HepG2 (cell line): Measurements from ENCODE around the gene OPRL1. TPM values are rescaled to one million over a fixed set of nuclear protein-coding genes. Genes with fewer than 3 reads are reported as not detected.

Experiments used
- ATAC-seq: fragments of 200-7000 bp; cut with Tn5 transposase; 3 replicates; pipeline ENCODE4 v1.9.1; 2020; ENCODE audit warnings: mild to moderate bottlenecking, moderate library complexity
- BruUV-seq: library from RNA; stranded (reverse); fragments of 400-500 nt; replicated peaks from 2 replicates; lab custom pipeline; 2021; lab: Mats Ljungman, UMichigan
- CTCF ChIA-PET: fragments of 300-600 bp; formaldehyde crosslinking; extraction: SDS; loops from one replicate; lab custom pipeline; 2021; ENCODE audit warnings: low total read pairs, inconsistent platforms, low intra/inter-chr PET ratio; lab: Yijun Ruan, JAX
- POLR2A ChIA-PET: fragments of 350-600 bp; sonication (Branson Sonifier 250); formaldehyde crosslinking; loops from one replicate; lab custom pipeline; 2020; ENCODE audit warnings: antibody characterized with exemption, inconsistent platforms; lab: Yijun Ruan, JAX
- DNase-seq: peaks from one replicate; pipeline ENCODE4 v3.0.0-alpha.2; 2015; ENCODE audit warnings: low spot score
- FAIRE-seq: peaks from 3 replicates; lab custom pipeline; 2011; peaks lifted over from hg19 to GRCh38; lab: Jason Lieb, UNC
- H2AFZ ChIP-seq: one replicate; pipeline ENCODE4 v1.6.1; 2011; ENCODE audit warnings: low read length, inconsistent platforms
- H3K27ac ChIP-seq: fragments of 300-600 bp; 3 replicates; pipeline ENCODE4 v1.8.0; 2011; ENCODE audit warnings: mixed run types, mild to moderate bottlenecking, mixed read lengths, low read length, inconsistent platforms; ENCODE audit not compliant: insufficient read depth; ENCODE audit errors: extremely low read length
- H3K27me3 ChIP-seq, 2 experiments: fragments of 200-600 bp in 1 of 2; 2 replicates in 1 of 2; 3 replicates in 1 of 2; pipeline versions ENCODE4 v1.6.0 to v1.8.0; 2011; ENCODE audit warnings: low read length in 2 of 2, mild to moderate bottlenecking in 2 of 2, moderate library complexity in 2 of 2, inconsistent platforms in 1 of 2; ENCODE audit not compliant: insufficient read depth in 2 of 2, control insufficient read depth in 1 of 2
- H3K36me3 ChIP-seq, 2 experiments: fragments of 200-600 bp in 1 of 2; replicated peaks in 1 of 2; 2 replicates in 1 of 2; 3 replicates in 1 of 2; pipeline versions ENCODE4 v1.5.1 to v1.8.0; 2011; ENCODE audit warnings: low read length in 2 of 2, inconsistent platforms in 1 of 2; ENCODE audit not compliant: insufficient read depth in 2 of 2, control insufficient read depth in 1 of 2
- H3K4me1 ChIP-seq: 2 replicates; pipeline ENCODE4 v1.5.1; 2012; ENCODE audit warnings: low read length, inconsistent platforms; ENCODE audit not compliant: insufficient read depth
- H3K4me2 ChIP-seq: 2 replicates; pipeline ENCODE4 v1.6.0; 2011; ENCODE audit warnings: low read depth, low read length, inconsistent platforms
- H3K4me3 ChIP-seq, 3 experiments: fragments of 200-600 bp in 1 of 3; sonication (generic), shearing (Covaris generic) in 1 of 3; replicated peaks in 1 of 3; 2 replicates each; pipeline ENCODE4 v1.5.1; 2011 to 2016; ENCODE audit warnings: low read length in 3 of 3, inconsistent platforms in 2 of 3, low read depth in 2 of 3, mild to moderate bottlenecking in 2 of 3, control low read depth in 1 of 3, mixed read lengths in 1 of 3; ENCODE audit not compliant: insufficient read depth in 1 of 3
- H3K79me2 ChIP-seq: one replicate; pipeline ENCODE4 v1.6.1; 2011; ENCODE audit warnings: low read length, inconsistent platforms; ENCODE audit not compliant: insufficient read depth
- H3K9ac ChIP-seq: 2 replicates; pipeline ENCODE4 v1.6.0; 2011; ENCODE audit warnings: mild to moderate bottlenecking, low read depth, low read length, inconsistent platforms; ENCODE audit not compliant: insufficient read depth
- H3K9me3 ChIP-seq: 2 replicates; pipeline ENCODE4 v1.5.1; 2012; ENCODE audit warnings: mild to moderate bottlenecking, low read length
- H4K20me1 ChIP-seq: 2 replicates; pipeline ENCODE4 v1.6.0; 2011; ENCODE audit warnings: inconsistent platforms, mild to moderate bottlenecking, low read length, moderate library complexity; ENCODE audit not compliant: insufficient read depth
- AGO2 ChIP-seq: fragments of 200-400 bp; formaldehyde crosslinking; optimal IDR thresholded peaks from 2 replicates; pipeline ENCODE3; 2017; ENCODE audit warnings: mild to moderate bottlenecking, low read depth, low read length, moderate library complexity
- BRD4 ChIP-seq: sonication (generic); formaldehyde crosslinking; IDR thresholded peaks from 2 replicates; pipeline ENCODE4 v1.4.0; 2020; ENCODE audit warnings: missing genetic modification reagents
- GPN1 ChIP-seq: sonication (generic); formaldehyde crosslinking; IDR thresholded peaks from 2 replicates; pipeline ENCODE4 v1.5.1; 2020; ENCODE audit warnings: missing genetic modification reagents, borderline replicate concordance
- HNRNPL ChIP-seq: fragments of 200-400 bp; formaldehyde crosslinking; IDR thresholded peaks from 2 replicates; pipeline ENCODE4 v1.6.1; 2017; ENCODE audit warnings: mild to moderate bottlenecking, low read depth, low read length
- NKX3-1 ChIP-seq: sonication (generic); formaldehyde crosslinking; IDR thresholded peaks from 2 replicates; pipeline ENCODE4 v1.5.0; 2020; ENCODE audit warnings: missing genetic modification reagents
- RBFOX2 ChIP-seq: fragments of 200-400 bp; formaldehyde crosslinking; IDR thresholded peaks from 2 replicates; pipeline ENCODE4 v1.6.1; 2017; ENCODE audit warnings: low read depth, mild to moderate bottlenecking, low read length
- SAFB2 ChIP-seq: sonication (generic); formaldehyde crosslinking; IDR thresholded peaks from 2 replicates; pipeline ENCODE4 v1.5.1; 2020; ENCODE audit warnings: missing genetic modification reagents, low read depth, mild to moderate bottlenecking, borderline replicate concordance
- SOX13 ChIP-seq, 3 experiments: fragments of 450-650 bp in 1 of 3; sonication (generic) in 1 of 3; formaldehyde crosslinking in 1 of 3; IDR thresholded peaks in 2 of 3; conservative IDR thresholded peaks in 1 of 3; 2 replicates each; pipeline versions ENCODE4 v1.5.0 to v1.6.1; 2016 to 2020; ENCODE audit warnings: antibody characterized with exemption in 1 of 3, mild to moderate bottlenecking in 1 of 3, missing compliant biosample characterization in 1 of 3, missing genetic modification reagents in 1 of 3, moderate library complexity in 1 of 3
- ZBTB21 ChIP-seq: sonication (generic); formaldehyde crosslinking; IDR thresholded peaks from 2 replicates; pipeline ENCODE4 v1.4.0; 2020; ENCODE audit warnings: missing genetic modification reagents
- ZBTB38 ChIP-seq: sonication (generic); formaldehyde crosslinking; IDR thresholded peaks from 2 replicates; pipeline ENCODE4 v1.5.1; 2020; ENCODE audit warnings: mild to moderate bottlenecking, missing genetic modification reagents
- ZKSCAN8 ChIP-seq: IDR thresholded peaks from 2 replicates; pipeline ENCODE4 v1.6.1; 2016; ENCODE audit warnings: borderline replicate concordance, missing genetic modification reagents, missing compliant biosample characterization
- ZNF496 ChIP-seq: sonication (generic); formaldehyde crosslinking; IDR thresholded peaks from 2 replicates; pipeline ENCODE4 v1.8.1; 2023; ENCODE audit warnings: mild to moderate bottlenecking, moderate library complexity, missing genetic modification reagents; ENCODE audit not compliant: insufficient replicate concordance
- ZNF768 ChIP-seq: sonication (generic); formaldehyde crosslinking; IDR thresholded peaks from 2 replicates; pipeline ENCODE4 v1.4.0; 2020; ENCODE audit warnings: missing genetic modification reagents
- ZNF891 ChIP-seq: sonication (generic); formaldehyde crosslinking; IDR thresholded peaks from 2 replicates; pipeline ENCODE4 v1.5.0; 2020; ENCODE audit warnings: mild to moderate bottlenecking, missing genetic modification reagents
- WGBS: methylation state at CpG from one replicate; pipeline ENCODE4 v1.1.6; 2017; ENCODE audit warnings: low lambda C conversion rate; 5-methylcytosine and 5-hydroxymethylcytosine counted together
- in situ Hi-C: cut with HindIII; loops from 2 replicates; pipeline ENCODE4 v1.10.0; 2017; ENCODE audit warnings: low pct_unique_long_range_greater_than_20kb; ENCODE audit not compliant: extremely low pct_ligation_motif_present
- intact Hi-C: fragments of 100-400 bp; cut with micrococcal nuclease; formaldehyde crosslinking; loops from one replicate; pipeline ENCODE4 v1.10.0; 2022; ENCODE audit not compliant: unreplicated experiment
- polyA plus RNA-seq, 8 experiments: library from polyadenylated mRNA; depleted of rRNA in 3 of 8; stranded (reverse) in 7 of 8; unstranded in 1 of 8; fragments of >200 nt; fragmentation: Illumina TruSeq in 4 of 8; extraction: Trizol in 4 of 8; gene quantifications; 2 replicates each; pipeline versions ENCODE4 v1.2.1 to v1.2.3, GENCODE V29; 2011 to 2016; ENCODE audit warnings: low read depth in 4 of 8, missing spikeins in 1 of 8, mixed read lengths in 1 of 8; ENCODE audit not compliant: insufficient read depth in 1 of 8
- total RNA-seq, 5 experiments: library from RNA; depleted of rRNA; stranded (reverse); fragments of >200 nt; fragmentation: Illumina TruSeq; extraction: Trizol; gene quantifications; 2 replicates each; pipeline ENCODE4 v1.2.3, GENCODE V29; 2016; ENCODE audit warnings: low read depth in 1 of 5
- TF ChIP-seq, protein P1 (sequence below), 2 experiments: sonication (generic) in 1 of 2; formaldehyde crosslinking in 1 of 2; IDR thresholded peaks; 2 replicates each; pipeline versions ENCODE4 v1.4.0 to v1.6.1; 2016 to 2020; ENCODE audit warnings: borderline replicate concordance in 1 of 2, low read depth in 1 of 2, mild to moderate bottlenecking in 1 of 2, missing genetic modification reagents in 1 of 2
- TF ChIP-seq, protein P2 (sequence below): sonication (generic); formaldehyde crosslinking; IDR thresholded peaks from 2 replicates; pipeline ENCODE4 v1.4.0; 2020; ENCODE audit warnings: missing genetic modification reagents

Gene OPRL1
- total and polyA plus RNA-seq, 2 of the 13 experiments (the other 11 are each of a cell fraction or from before 2014, with no cell fraction given) = 0.35 to 0.71 TPM

DNA sequence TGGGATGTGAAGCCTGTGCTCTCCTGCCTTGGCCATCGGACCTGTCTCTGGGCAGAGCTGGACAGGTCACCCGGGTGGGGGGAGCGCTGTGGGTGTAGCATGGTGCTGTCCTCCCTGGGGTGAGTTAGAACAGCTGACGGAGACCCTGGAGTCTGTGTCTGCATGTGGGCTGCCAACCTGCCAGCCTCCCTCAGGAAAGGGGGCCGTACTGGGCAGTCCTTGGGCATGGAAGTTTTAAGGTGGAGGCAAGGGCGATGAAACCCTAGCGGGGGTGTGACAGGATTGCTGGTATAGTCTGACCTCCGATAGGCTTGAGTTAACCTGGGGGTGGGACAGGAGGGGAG, 32.9 kb upstream of the OPRL1 start (continued):
- TF ChIP-seq, protein P1, sequence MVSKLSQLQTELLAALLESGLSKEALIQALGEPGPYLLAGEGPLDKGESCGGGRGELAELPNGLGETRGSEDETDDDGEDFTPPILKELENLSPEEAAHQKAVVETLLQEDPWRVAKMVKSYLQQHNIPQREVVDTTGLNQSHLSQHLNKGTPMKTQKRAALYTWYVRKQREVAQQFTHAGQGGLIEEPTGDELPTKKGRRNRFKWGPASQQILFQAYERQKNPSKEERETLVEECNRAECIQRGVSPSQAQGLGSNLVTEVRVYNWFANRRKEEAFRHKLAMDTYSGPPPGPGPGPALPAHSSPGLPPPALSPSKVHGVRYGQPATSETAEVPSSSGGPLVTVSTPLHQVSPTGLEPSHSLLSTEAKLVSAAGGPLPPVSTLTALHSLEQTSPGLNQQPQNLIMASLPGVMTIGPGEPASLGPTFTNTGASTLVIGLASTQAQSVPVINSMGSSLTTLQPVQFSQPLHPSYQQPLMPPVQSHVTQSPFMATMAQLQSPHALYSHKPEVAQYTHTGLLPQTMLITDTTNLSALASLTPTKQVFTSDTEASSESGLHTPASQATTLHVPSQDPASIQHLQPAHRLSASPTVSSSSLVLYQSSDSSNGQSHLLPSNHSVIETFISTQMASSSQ (IDR thresholded peaks at IDR 0.05; ENCODE audit: low read depth) = no peak
- TF ChIP-seq, protein P1 (CRISPR knock-in tag; IDR thresholded peaks at IDR 0.05; ENCODE audit: borderline replicate concordance) = no peak
- TF ChIP-seq ZBTB21 = no peak
- no peak for TF ChIP-seq ZNF891 (CRISPR knock-in tag)
- no peak for TF ChIP-seq SAFB2 (CRISPR knock-in tag)
- TF ChIP-seq NKX3-1 (CRISPR knock-in tag) = no peak
- no peak for TF ChIP-seq ZNF496 (CRISPR knock-in tag)
- TF ChIP-seq BRD4 = no peak
- peak; percentile 83 for TF ChIP-seq AGO2

DNA sequence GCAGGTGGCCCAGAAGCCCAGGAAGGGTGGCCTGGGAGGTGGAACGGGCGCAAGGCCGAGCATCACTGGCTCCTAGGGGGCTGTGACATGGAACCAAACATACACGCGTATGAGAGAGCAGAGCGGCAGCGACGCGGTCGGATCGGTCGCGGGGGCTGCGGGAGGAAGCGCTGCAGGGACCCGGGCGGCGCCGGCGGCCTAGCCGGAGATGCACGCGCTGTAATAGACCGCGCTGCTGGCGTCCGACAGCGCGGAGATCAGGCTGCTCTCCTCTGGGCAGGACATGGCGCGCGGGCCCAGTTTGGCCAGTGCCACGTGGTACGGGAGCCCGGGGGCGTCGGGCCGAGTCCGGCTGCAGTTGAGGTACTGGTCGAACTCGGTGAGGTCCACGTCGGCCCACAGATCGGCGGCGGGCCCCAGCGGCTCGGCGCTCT, 31.9 kb upstream of the OPRL1 start:
- H2AFZ ChIP-seq = no peak overlapping the region
- in situ Hi-C loops = no loop called here
- H3K4me1 ChIP-seq = peaks cover 66% of the 10 kb centered on the region
- peaks cover 4% of the 10 kb centered on the region for H3K79me2 ChIP-seq
- DNase-seq (no peak), ATAC-seq (no peak), FAIRE-seq (no peak)
- H3K27me3 ChIP-seq = no peaks in the 10 kb centered on the region; a peak in 1 of 5 replicates
- ChIA-PET CTCF (no interaction called here), POLR2A (no interaction called here)
- no peaks in the 10 kb centered on the region for H3K36me3 ChIP-seq
- no peak overlapping the region for H3K9ac ChIP-seq
- intact Hi-C loops = no loop called here
- no peak overlapping the region; a peak in 1 of 6 replicates for H3K4me3 ChIP-seq
- TF ChIP-seq AGO2 (peak; percentile 94), ZNF768 (CRISPR knock-in tag) (peak; percentile 50; the same call in 1 of the 2 replicates), ZKSCAN8 (CRISPR knock-in tag) (no peak), GPN1 (CRISPR knock-in tag) (no peak), RBFOX2 (peak; percentile 46; the same call in 1 of the 2 replicates), SOX13 (IDR thresholded peaks at IDR 0.05) (no peak), SOX13 (CRISPR knock-in tag; conservative IDR thresholded peaks at IDR 0.05 in 1 of 2, IDR thresholded peaks at IDR 0.05 in 1 of 2) (no peak), ZBTB38 (CRISPR knock-in tag) (peak; percentile 67), HNRNPL (peak; percentile 82; the same call in 1 of the 2 replicates)
- TF ChIP-seq, protein P2, sequence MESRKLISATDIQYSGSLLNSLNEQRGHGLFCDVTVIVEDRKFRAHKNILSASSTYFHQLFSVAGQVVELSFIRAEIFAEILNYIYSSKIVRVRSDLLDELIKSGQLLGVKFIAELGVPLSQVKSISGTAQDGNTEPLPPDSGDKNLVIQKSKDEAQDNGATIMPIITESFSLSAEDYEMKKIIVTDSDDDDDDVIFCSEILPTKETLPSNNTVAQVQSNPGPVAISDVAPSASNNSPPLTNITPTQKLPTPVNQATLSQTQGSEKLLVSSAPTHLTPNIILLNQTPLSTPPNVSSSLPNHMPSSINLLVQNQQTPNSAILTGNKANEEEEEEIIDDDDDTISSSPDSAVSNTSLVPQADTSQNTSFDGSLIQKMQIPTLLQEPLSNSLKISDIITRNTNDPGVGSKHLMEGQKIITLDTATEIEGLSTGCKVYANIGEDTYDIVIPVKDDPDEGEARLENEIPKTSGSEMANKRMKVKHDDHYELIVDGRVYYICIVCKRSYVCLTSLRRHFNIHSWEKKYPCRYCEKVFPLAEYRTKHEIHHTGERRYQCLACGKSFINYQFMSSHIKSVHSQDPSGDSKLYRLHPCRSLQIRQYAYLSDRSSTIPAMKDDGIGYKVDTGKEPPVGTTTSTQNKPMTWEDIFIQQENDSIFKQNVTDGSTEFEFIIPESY (CRISPR knock-in tag) = peak; percentile 36; the same call in 1 of the 2 replicates
- BruUV-seq = no TSS peak
- H3K9me3 ChIP-seq = no peaks in the 10 kb centered on the region
- no peak overlapping the region for H3K27ac ChIP-seq
- 98% methylated on average over 34 of the region's 49 CpGs for WGBS
- H4K20me1 ChIP-seq = no peaks in the 10 kb centered on the region
- no peak overlapping the region for H3K4me2 ChIP-seq
